Measurements from ENCODE around the gene LRP1B.

Gene LRP1B

DNA sequence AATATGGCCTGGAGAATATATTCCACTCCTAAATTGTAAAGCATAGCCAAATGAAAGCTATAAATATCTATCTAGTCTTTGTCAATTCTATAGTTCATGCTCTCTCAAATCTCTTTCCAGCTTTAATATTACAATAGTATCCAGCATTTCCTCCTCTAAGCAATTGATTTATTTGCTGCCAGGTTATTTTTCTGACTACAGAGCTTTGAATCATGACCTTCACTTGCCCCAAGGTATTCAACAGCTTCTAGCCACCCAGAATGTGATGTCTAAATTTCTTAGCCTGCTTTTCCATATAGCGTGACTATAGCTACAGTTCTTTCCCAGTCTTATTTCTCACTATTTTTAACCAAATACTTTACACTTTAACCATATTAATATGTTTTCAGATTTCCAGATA, 1287.6 kb downstream of the LRP1B start:
- TF ChIP-seq, protein P1, sequence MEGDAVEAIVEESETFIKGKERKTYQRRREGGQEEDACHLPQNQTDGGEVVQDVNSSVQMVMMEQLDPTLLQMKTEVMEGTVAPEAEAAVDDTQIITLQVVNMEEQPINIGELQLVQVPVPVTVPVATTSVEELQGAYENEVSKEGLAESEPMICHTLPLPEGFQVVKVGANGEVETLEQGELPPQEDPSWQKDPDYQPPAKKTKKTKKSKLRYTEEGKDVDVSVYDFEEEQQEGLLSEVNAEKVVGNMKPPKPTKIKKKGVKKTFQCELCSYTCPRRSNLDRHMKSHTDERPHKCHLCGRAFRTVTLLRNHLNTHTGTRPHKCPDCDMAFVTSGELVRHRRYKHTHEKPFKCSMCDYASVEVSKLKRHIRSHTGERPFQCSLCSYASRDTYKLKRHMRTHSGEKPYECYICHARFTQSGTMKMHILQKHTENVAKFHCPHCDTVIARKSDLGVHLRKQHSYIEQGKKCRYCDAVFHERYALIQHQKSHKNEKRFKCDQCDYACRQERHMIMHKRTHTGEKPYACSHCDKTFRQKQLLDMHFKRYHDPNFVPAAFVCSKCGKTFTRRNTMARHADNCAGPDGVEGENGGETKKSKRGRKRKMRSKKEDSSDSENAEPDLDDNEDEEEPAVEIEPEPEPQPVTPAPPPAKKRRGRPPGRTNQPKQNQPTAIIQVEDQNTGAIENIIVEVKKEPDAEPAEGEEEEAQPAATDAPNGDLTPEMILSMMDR (IDR thresholded peaks at IDR 0.05; ENCODE audit: insufficient read depth, low read depth, low read length, missing control alignments) = no peak
- no peak for DNase-seq (ENCODE audit: low read depth)
- H3K4me3 ChIP-seq (ENCODE audit: low read depth, low read length) = no peak overlapping the region

DNA sequence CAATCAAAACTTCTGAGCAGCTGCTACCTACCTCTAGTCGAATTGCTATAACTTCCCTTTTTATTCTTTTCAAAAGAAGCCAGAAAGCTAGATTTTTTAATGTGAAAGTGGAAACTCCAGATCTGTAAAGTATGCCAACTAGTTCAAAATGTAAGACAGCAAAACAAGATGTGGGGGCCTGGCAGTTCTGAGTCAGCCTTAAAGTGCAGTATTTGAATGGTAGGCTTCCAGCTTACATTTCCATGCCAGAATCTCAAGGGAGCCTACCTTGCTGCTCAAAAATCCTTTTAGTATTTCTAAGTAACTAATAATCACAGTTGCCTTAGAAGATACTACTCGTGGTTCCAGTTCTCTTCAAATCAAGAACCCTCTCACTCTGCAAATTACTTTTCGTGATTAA, 1288.7 kb downstream of the LRP1B start:
- TF ChIP-seq, protein P1 (IDR thresholded peaks at IDR 0.05; ENCODE audit: insufficient read depth, low read depth, low read length, missing control alignments) = no peak
- no peak overlapping the region for H3K4me3 ChIP-seq (ENCODE audit: low read depth, low read length)
- DNase-seq (ENCODE audit: low read depth) = no peak

DNA sequence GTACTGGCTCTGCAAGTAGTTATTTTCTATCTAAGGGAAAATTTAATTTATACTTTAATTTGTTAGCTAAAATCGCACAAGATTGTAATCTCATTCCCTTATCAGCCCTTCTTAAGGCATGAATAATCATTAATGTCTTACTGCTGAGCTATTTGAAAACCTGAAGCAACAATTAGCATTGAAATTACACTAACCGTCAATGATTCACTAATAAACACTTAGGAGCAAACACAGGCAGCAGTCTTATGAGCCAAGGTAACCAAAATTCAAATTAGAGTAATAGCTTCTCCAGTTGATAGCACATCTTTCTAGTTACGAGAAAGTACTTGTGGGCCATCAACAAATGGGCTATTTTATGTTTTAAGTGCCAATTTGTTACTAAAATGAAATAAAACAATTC, 1289.7 kb downstream of the LRP1B start:
- no peak for DNase-seq (ENCODE audit: low read depth)
- H3K4me3 ChIP-seq (ENCODE audit: low read depth, low read length) = no peak overlapping the region
- TF ChIP-seq, protein P1 (IDR thresholded peaks at IDR 0.05; ENCODE audit: insufficient read depth, low read depth, low read length, missing control alignments) = no peak

DNA sequence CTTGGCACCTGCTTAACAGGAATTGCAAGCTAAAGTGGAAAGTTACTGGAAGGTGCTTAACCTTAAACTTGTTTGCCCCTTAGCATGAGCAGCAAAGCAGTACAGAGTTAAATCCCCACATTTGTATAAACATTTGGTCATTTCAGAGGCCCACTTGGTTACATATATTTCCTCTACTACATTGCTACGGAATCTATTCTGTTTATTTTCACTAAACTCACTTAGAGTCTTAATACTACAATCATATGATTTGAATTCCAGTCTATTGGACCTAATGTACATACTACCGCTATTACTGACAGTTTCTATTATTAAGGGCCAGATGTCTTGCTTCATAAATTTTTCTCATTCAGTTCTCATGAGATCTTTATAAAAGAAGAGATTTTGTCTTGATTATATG, 1294.0 kb downstream of the LRP1B start:
- DNase-seq (ENCODE audit: low read depth) = no peak
- H3K4me3 ChIP-seq (ENCODE audit: low read depth, low read length) = no peak overlapping the region
- TF ChIP-seq, protein P1 (IDR thresholded peaks at IDR 0.05; ENCODE audit: insufficient read depth, low read depth, low read length, missing control alignments) = no peak

DNA sequence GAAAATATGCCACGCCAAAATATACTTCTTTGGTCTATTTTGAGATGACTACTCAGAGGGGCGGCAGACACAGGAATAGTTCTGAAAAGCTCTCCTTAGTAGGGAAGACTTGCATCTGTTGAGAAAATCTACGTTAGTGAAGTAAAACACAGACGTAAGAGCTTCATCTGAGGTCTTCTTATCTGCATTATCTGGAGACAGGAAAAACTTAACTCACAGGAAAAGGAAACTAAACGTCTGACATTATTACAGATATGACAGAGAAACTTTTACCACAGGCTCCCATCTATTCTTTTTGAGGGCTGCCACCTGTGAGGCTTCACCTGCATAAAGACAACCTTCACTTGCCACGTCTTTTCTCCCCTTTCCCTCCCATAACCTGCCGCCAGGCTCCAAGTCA, 1295.7 kb downstream of the LRP1B start:
- peak; percentile 0 for DNase-seq (ENCODE audit: low read depth)
- TF ChIP-seq, protein P1 (IDR thresholded peaks at IDR 0.05; ENCODE audit: insufficient read depth, low read depth, low read length, missing control alignments) = no peak
- H3K4me3 ChIP-seq (ENCODE audit: low read depth, low read length) = no peak overlapping the region

DNA sequence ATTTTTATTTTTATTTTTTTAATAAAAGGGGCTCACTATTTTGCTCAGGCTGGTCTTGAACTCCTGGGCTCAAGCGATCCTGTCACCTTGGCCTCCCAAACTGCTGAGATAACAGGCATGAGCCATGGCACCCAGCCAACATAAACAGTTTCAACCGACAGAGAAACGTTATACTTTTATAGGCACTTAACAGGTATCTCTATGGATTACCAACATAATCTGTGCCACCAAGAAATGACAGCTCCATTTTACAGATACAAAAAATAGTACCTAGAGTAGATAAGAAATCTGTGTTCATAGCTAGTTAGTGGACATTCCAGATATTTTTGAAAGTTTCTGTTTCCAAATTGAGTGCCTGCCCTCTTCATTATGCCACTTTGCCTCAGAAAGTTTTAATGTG, 1316.7 kb downstream of the LRP1B start:
- TF ChIP-seq, protein P1 (IDR thresholded peaks at IDR 0.05; ENCODE audit: insufficient read depth, low read depth, low read length, missing control alignments) = no peak
- H3K4me3 ChIP-seq (ENCODE audit: low read depth, low read length) = no peak overlapping the region
- DNase-seq (ENCODE audit: low read depth) = no peak

DNA sequence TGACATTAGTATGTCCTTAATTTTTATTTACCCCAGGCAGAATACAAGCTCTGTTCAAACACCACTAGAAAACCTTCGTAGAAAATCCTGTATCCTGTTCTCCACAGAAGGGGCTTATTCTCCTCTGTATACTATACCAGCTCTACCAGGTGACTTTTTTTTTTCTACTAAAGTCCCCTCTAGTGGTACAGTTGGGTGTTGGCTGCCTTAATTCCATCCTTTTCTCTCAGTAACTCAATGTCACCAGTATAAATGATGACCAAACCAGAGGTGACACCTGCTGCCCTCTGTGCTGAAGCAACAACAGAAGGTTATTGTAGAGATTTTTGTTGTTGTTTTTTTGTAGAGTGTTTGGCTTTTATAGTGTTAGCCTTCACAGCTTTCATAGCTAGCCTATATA, 1322.0 kb downstream of the LRP1B start:
- TF ChIP-seq, protein P1 (IDR thresholded peaks at IDR 0.05; ENCODE audit: insufficient read depth, low read depth, low read length, missing control alignments) = peak; percentile 2
- DNase-seq (ENCODE audit: low read depth) = peak; percentile 5
- no peak overlapping the region for H3K4me3 ChIP-seq (ENCODE audit: low read depth, low read length)
